OCI-LY7 (cell line): Measurements from ENCODE around the gene RIMBP2.

Experiments
- EZH2phosphoT487 ChIP-seq: fragments of 200-600 bp; sonication (generic); IDR thresholded peaks from 2 replicates; pipeline ENCODE4 v1.6.1; 2018; ENCODE audit warnings: low read depth, borderline replicate concordance, mild to moderate bottlenecking, mixed run types, antibody characterized with exemption, low read length, moderate library complexity, mixed read lengths
- TF ChIP-seq, protein P1 (sequence below): fragments of 200-600 bp; sonication (generic); conservative IDR thresholded peaks from 2 replicates; pipeline ENCODE4 v1.5.1; 2014; ENCODE audit warnings: mild to moderate bottlenecking, antibody characterized with exemption, low read length, moderate library complexity, mixed read lengths

- TF ChIP-seq, protein P1, sequence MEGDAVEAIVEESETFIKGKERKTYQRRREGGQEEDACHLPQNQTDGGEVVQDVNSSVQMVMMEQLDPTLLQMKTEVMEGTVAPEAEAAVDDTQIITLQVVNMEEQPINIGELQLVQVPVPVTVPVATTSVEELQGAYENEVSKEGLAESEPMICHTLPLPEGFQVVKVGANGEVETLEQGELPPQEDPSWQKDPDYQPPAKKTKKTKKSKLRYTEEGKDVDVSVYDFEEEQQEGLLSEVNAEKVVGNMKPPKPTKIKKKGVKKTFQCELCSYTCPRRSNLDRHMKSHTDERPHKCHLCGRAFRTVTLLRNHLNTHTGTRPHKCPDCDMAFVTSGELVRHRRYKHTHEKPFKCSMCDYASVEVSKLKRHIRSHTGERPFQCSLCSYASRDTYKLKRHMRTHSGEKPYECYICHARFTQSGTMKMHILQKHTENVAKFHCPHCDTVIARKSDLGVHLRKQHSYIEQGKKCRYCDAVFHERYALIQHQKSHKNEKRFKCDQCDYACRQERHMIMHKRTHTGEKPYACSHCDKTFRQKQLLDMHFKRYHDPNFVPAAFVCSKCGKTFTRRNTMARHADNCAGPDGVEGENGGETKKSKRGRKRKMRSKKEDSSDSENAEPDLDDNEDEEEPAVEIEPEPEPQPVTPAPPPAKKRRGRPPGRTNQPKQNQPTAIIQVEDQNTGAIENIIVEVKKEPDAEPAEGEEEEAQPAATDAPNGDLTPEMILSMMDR, result no peak
- no peak for TF ChIP-seq EZH2phosphoT487
Observed at GRCh38 chr12:130664252-130664651, 51.8 kb downstream of the RIMBP2 start.
